Measurements from ENCODE around the gene OR2T2. TPM values are rescaled to one million over a fixed set of nuclear protein-coding genes. Genes with fewer than 3 reads are reported as not detected.
"Not testable (repeated sequence)": the region's sequence is repeated elsewhere in the genome, so short reads cannot be mapped to it uniquely, and the experiment has no call there.

Gene OR2T2, protein sequence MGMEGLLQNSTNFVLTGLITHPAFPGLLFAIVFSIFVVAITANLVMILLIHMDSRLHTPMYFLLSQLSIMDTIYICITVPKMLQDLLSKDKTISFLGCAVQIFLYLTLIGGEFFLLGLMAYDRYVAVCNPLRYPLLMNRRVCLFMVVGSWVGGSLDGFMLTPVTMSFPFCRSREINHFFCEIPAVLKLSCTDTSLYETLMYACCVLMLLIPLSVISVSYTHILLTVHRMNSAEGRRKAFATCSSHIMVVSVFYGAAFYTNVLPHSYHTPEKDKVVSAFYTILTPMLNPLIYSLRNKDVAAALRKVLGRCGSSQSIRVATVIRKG
- not detected for total RNA-seq

DNA sequence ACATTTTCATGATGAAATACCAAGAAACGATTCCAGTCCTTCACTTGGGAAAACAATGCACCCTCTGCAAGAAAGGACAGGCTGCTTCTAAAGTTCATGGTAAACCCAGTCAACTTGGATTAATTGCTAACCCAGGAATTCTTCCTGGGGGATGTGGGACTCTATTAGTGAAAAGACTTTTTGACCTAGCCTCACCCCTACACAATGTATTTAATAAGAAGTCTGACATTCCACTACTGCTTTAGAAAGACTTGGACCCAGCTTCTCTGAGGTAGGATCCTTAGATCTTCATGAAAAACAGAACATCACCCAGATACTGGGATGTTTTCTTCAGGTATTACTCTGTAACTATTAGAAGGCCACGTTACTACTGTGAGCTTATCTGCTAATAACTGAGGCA lies at the start of gene OR2T2:
Gene OR2T2, plus strand, starts transcription at position 239 of the 400 bp plus-strand sequence. CDS start 7,161 bp downstream, outside the sequence.
- H3K27me3 ChIP-seq; intact Hi-C loops (cut with DNase I); DNase-seq; H3K27ac ChIP-seq; H3K4me1 ChIP-seq; H3K9me3 ChIP-seq; H3K36me3 ChIP-seq; H3K4me3 ChIP-seq: not testable (repeated sequence)
- WGBS, 2 donors, result 33 to 89% methylated on average over 1 of the region's 2 CpGs

DNA sequence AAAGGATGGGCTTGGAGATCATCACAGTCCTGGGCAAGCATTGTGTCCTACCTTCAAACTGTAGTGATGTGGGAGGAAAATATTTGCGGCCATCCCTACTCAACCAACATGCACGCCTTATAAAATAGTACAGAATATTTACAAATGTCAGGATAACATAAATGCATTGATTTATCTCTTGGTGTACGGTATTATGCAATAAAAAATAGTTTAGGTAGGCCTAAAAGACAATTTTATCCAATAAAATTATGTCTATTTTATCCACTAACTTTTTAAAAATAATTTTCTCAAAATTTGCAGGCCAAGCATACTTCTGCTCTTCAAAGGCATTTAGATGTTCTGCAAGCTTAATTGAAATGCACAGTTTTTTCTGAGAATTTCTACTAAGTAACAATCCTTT lies 42.7 kb upstream of the OR2T2 start, which contains the start of gene OR2T1:
Gene OR2T1, plus strand, starts transcription at position 301 of the 400 bp plus-strand sequence. CDS start 3,100 bp downstream, outside the sequence.
- WGBS, 2 donors, result 62 to 72% methylated on average over 3 of the region's 3 CpGs
- H3K9me3 ChIP-seq, result no peaks in the 10 kb centered on the region
- TF ChIP-seq POLR2A (IDR thresholded peaks at IDR 0.05), result no peak
- TF ChIP-seq, protein P1, sequence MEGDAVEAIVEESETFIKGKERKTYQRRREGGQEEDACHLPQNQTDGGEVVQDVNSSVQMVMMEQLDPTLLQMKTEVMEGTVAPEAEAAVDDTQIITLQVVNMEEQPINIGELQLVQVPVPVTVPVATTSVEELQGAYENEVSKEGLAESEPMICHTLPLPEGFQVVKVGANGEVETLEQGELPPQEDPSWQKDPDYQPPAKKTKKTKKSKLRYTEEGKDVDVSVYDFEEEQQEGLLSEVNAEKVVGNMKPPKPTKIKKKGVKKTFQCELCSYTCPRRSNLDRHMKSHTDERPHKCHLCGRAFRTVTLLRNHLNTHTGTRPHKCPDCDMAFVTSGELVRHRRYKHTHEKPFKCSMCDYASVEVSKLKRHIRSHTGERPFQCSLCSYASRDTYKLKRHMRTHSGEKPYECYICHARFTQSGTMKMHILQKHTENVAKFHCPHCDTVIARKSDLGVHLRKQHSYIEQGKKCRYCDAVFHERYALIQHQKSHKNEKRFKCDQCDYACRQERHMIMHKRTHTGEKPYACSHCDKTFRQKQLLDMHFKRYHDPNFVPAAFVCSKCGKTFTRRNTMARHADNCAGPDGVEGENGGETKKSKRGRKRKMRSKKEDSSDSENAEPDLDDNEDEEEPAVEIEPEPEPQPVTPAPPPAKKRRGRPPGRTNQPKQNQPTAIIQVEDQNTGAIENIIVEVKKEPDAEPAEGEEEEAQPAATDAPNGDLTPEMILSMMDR (IDR thresholded peaks at IDR 0.05), result no peak
- no peaks in the 10 kb centered on the region for H3K27me3 ChIP-seq
- no peak within 1 kb of the TSS for H3K27ac ChIP-seq
- DNase-seq, result no peak
- intact Hi-C loops (cut with DNase I), result no loop called here
- no peak within 1 kb of the TSS for H3K4me3 ChIP-seq
- no peaks in the 10 kb centered on the region for H3K4me1 ChIP-seq
- H3K36me3 ChIP-seq, result no peaks in the 10 kb centered on the region

DNA sequence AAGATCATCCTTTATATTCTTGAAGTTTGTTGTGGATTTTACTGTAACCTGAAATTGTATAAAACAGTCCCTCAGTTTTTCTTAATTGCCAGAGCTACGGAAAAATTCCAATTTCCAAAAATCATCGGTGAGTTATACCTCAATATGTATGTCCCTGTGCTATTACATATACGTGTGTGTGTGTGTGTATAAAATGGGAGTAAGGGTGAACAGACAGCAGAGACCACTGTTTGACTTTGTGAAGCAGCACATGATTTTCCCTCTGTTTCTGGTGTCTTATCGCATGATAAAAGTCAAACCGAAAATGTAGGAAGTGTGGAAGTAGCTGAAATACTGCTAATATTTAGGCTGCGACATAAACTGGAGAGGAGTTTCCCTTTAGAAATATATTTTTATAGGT lies 41.4 kb upstream of the OR2T2 start:
- no peaks in the 10 kb centered on the region for H3K27me3 ChIP-seq
- H3K4me3 ChIP-seq, result no peak overlapping the region
- peak; percentile 83 for DNase-seq
- no peaks in the 10 kb centered on the region for H3K4me1 ChIP-seq
- 73 to 78% methylated on average over 6 of the region's 6 CpGs for WGBS, 2 donors
- H3K36me3 ChIP-seq, result no peaks in the 10 kb centered on the region
- intact Hi-C loops (cut with DNase I), result no loop called here
- TF ChIP-seq, protein P1 (IDR thresholded peaks at IDR 0.05), result no peak
- no peak for TF ChIP-seq POLR2A (IDR thresholded peaks at IDR 0.05)
- H3K9me3 ChIP-seq, result no peaks in the 10 kb centered on the region
- no peak overlapping the region for H3K27ac ChIP-seq

DNA sequence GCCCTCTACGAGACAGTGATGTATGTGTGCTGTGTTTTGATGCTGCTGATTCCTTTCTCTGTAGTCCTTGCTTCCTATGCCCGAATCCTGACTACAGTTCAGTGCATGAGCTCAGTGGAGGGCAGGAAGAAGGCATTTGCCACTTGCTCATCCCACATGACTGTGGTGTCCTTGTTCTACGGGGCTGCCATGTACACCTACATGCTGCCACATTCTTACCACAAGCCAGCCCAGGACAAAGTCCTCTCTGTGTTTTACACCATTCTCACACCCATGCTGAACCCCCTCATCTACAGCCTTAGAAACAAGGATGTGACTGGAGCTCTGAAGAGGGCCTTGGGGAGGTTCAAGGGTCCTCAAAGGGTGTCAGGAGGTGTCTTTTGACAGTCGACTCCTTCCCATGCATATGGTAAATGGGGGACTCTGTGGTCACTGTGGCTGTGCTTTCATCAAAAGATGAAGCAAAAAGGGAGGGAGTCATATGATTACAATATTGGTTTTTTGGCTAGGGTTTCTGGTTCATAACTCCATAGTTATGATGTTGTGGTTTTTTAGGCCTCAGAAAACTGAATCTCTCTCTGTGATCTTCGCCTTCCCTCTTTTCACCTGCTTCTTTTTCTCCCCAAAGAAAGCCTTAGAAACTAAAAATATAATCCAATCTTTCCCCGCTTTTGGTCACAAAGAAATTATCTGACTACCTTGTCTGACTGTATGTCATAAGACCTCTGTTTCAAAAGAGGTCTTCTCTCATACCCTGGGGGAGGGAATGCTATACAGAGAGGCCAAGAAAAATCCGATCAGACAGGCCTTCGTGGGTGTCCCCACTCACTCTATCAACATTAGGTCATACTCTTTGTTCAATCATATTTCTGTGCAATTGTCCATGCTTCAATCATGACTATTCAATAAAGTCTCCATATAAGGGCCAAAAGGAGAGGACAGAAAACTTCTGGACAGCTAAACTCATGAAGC lies 38.4 kb upstream of the OR2T2 start:
- TF ChIP-seq, protein P1 (IDR thresholded peaks at IDR 0.05), result no peak
- no peak for TF ChIP-seq POLR2A (IDR thresholded peaks at IDR 0.05)
- Histone ChIP-seq H3K4me1 (no peaks in the 10 kb centered on the region), H3K27ac (no peak overlapping the region), H3K4me3 (no peak overlapping the region), H3K27me3 (no peaks in the 10 kb centered on the region), H3K36me3 (no peaks in the 10 kb centered on the region), H3K9me3 (peaks cover 0 to 14% (median 0%) of the 10 kb centered on the region in 3 donors)
- intact Hi-C loops (cut with DNase I), result no loop called here
- 57 to 64% methylated on average over 5 to 8 of the region's 8 CpGs for WGBS, 2 donors
- DNase-seq, result no peak

DNA sequence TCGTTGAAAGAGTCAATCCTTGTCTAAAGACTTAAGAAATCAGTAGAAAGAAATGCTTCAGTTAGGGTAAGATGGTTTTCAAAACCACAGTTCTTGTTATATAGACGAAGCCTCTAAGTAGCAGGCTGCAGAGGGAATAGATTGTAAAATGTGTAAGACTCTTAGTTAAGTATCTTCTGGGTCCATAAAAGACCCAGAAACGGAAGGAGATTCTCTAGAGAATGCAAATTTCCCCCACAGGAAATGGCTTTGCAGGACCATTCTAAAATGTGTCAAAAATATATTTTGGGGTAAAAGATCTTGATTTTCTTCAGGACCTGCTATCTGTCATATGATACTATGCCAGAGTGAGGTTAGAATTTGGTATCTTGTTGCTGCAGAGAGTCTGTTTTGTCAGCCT lies 29.2 kb upstream of the OR2T2 start:
- WGBS, 2 donors, result 31 to 40% methylated on average over 3 of the region's 3 CpGs
- Histone ChIP-seq H3K36me3 (no peaks in the 10 kb centered on the region), H3K27ac (no peak overlapping the region), H3K4me3 (no peak overlapping the region), H3K9me3 (peaks cover 0 to 12% (median 2%) of the 10 kb centered on the region in 3 donors), H3K27me3 (no peaks in the 10 kb centered on the region), H3K4me1 (no peaks in the 10 kb centered on the region)
- TF ChIP-seq POLR2A (IDR thresholded peaks at IDR 0.05), result no peak
- TF ChIP-seq, protein P1 (IDR thresholded peaks at IDR 0.05), result no peak
- no peak for DNase-seq
- intact Hi-C loops (cut with DNase I), result no loop called here

Measured in esophagus squamous epithelium (tissue), 5 donors.